ENCODE measurements around the gene SSBP3. TPM values are rescaled to one million over a fixed set of nuclear protein-coding genes. Genes with fewer than 3 reads are reported as not detected.
"Not testable (repeated sequence)": the region's sequence is repeated elsewhere in the genome, so short reads cannot be mapped to it uniquely, and the experiment has no call there.

The SSBP3 gene
- polyA plus RNA-seq, 3 donors, result 105 to 116 (median 109) TPM

- DNase-seq, result no peak
Measured at GRCh38 chr1:54249819-54250435, 156.3 kb downstream of the SSBP3 start.

DNA sequence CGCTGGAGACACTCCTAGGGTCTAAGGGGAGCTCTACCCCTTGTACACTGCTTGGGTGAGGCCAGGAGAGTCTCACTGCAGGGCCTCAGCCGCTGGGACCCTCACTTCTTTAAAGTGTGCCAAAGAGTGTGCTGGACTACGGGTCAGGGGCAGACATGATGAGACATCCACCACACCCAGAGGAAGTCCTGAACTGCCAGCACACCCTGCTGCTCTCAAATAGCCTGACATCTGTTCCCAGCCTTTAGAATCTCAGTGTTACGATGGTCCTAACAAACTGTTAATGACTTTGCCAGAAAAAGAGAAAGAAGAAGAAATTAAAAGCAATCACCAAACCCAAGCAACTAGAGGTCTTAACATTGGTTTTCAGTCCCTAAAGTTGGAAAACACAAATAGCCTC lies 157.2 kb downstream of the SSBP3 start:
- DNase-seq, result no peak

DNA sequence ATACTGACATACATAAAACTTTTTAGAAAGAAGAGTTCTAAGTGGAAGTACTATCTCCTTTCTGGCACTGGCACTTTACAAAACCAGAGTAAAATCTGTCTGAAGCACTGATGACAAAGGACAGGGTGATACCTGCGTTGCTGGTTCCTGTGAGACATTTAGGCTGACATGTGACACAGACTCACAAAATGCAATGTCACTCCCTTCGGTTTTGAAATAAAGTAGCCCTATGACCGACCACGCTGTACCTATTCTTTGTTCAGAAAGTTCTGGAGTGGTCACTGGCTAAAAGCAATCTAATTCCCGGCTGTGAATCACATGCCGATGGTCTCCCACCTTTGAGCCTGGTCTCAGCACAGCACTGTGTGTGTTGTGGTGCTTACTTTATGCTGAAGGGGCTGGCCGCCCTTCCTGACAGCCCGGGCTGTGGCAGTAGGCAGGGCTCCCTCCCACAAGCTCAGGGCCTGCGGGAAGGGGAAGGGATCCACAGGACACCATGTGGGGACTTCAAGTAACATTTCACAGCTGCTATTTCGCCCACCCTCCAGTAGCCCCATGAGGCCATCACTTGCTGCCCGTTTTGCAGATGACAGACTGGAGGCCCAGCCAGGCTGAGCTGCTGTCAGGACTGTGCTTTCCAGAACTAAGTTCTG lies 158.2 kb downstream of the SSBP3 start:
- no peak for DNase-seq

- DNase-seq, result no peak
Measured at GRCh38 chr1:54246116-54246721, 160.0 kb downstream of the SSBP3 start.

GRCh38 chr1:54245501-54245900 lies 160.7 kb downstream of the SSBP3 start:
- no peak for DNase-seq

DNA sequence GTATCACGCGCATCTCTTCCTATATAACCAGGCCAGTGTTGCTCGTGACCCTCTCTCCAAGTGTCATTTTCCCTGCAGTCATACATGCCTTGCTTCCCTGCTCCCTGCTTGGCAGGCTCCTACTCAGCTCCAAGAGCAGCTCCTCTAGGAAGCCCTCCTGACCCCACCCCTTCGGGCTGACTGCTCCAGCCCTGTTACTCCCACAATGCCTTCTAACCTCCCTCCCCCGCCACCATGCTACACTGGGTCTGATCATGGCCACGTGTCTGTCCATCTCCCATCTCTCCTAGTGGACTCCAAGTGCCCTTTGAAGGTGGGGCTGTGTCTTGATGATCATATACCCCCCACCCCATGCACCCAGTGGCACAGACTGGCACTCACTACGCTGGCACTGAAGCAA lies 161.5 kb downstream of the SSBP3 start:
- no peak for DNase-seq

- no peak for DNase-seq
Measured at GRCh38 chr1:54243022-54243421, 163.2 kb downstream of the SSBP3 start.

DNA sequence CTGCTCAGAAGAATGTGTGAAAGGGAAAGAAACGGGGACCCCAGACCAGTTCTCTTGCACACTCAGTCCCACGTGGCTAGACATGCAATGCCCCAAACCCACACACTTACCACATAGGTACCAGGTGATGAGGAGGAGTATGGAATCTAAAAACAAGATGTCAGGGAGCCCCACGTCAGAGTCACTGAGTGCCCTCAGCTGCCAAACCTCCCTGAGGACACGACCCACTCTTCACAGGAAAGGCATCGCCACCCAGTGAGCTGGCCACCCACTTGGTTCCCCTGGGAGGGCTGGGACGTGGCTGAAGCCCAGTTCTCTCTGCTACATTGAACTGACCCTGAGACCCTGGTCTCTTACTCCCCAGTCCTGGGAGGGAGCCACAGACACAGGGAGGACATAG lies 164.8 kb downstream of the SSBP3 start:
- DNase-seq, result no peak

DNA sequence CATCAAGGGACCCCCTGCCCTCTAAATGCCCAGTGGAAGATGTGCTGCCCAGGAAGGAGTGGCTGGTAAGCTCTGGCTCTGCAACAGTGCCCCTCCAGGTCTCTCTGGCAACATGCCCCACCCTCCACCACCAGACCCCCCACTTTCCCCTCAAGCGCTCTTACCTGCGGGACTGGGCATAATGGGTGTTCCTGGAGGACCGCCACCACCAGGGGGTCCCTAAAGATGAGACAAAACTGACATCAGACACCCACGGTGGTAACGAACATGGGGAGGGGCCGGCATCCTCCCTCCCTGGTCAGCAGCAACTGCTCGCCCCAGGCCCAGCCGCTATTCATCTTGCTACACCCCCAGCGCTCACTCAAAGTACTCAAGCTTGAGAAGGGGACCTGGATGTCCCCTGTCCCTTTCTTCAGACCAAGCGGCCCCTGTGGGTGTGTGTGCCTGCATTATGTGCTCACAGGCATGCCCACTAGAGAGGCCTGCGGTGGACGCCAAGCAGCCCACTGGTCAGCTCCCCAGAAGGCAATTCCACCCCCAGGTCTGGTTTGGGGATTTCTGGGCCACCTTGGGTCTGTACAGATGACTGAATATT lies 165.4 kb downstream of the SSBP3 start:
- DNase-seq, result no peak

- no peak for DNase-seq
Measured at GRCh38 chr1:54239631-54240031, 166.6 kb downstream of the SSBP3 start.

DNA sequence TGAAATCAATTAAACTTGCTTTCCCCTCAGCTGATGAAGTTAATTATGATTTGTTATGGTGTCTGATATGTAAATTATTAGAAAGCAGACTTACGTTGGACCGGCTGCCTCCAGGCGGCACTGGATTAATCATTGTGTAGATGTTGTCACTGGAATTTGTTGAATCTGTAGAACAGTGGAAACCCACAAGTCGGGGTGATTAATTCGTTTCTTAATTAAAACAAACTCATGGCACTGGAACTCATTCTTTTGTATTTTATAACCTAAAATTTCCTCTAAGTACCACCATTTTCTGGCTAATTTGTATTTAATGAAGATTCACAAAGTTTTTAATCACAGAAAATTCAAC lies 167.2 kb downstream of the SSBP3 start:
- no peak for DNase-seq

GRCh38 chr1:54238353-54239034 lies 167.7 kb downstream of the SSBP3 start:
- DNase-seq, result no peak

- DNase-seq, result no peak
Measured at GRCh38 chr1:54237586-54237985, 168.6 kb downstream of the SSBP3 start.

GRCh38 chr1:54234284-54234683 lies 171.9 kb downstream of the SSBP3 start:
- no peak for DNase-seq

- not testable (repeated sequence) for DNase-seq
Measured at GRCh38 chr1:54233196-54233595, 173.0 kb downstream of the SSBP3 start.

- no peak for DNase-seq
Measured at GRCh38 chr1:54230507-54231339, 175.5 kb downstream of the SSBP3 start.

DNA sequence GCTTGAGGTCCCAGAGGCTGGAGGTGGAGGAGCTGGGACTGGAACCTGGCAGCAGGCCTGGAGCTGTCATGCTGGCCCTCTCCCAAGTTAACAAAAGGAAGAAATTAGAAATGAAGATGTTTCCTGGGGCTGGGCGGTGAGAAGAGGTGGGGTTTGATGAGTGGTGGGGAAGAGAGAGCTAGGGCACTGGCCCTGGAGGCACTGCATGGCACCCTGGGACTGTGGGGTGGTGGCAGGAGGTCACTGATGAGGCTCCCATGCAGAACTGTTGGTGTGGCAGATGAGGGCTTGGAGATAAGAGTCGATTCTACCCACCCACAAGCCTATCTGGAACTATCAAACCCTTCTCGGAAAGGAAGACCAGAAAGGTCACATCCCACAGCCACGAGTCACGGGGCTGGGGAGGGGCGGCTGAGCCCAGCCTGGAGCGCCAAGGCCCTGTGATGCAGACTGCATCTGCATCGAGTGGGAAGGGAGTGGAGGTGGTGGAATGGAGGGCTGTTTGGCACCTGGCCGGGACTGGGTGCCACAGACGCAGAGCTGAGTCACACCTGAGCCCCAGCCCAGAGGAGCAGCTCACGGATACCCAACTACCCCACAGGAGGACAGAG lies 176.8 kb downstream of the SSBP3 start:
- no peak for DNase-seq

DNA sequence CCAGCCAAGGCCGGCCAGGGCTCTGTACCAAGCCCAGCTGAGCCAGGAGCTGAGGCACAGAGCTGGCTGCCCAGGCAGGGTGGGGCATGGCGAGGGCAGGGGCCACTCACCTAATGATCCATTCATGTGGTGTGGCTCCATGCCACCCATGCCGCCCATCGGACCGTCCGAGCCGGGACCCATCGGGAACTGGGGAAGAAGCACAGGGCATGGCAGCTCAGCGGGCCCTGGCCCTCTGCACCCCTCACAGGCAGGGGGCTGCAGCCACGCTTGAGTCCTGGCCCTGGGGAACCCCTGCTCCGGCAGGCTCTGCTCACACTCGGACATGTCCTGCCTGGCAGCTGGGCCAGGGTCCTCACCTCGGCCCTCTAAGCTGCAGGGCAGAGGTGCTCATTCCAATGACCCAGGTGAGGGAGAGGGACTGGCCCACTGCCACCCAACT lies 177.5 kb downstream of the SSBP3 start:
- no peak for DNase-seq

DNA sequence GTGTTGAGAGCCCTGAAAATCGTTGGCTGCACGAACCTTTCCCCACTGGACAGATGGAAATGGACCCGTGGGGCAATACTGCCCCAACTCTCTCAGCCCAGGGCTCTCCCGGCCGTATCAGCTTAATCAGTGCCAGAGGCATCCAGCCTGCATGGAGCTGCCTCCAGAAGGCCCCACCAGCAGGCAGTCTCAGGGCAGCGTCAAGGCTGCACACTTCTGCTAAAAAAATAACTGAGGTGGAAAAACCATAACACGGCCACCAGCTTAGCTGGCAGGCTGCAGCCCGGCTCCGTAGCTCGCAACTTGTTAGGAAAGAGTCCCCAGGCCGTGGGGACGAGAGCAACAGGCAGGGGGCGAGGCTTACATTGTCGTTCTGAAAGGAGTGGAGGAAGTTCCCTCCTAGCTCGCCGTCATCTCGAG lies 178.3 kb downstream of the SSBP3 start:
- no peak for DNase-seq

GRCh38 chr1:54227091-54227602 lies 179.0 kb downstream of the SSBP3 start:
- DNase-seq, result no peak

GRCh38 chr1:54225986-54226559 lies 180.1 kb downstream of the SSBP3 start:
- DNase-seq, result no peak

Data from renal pelvis (tissue), 4 donors.